ENCODE measurements around the gene RAPGEF3. TPM values are rescaled to one million over a fixed set of nuclear protein-coding genes. Genes with fewer than 3 reads are reported as not detected.

Gene RAPGEF3
- total RNA-seq, 1 donor from 2014 or later: 0.58 TPM

DNA sequence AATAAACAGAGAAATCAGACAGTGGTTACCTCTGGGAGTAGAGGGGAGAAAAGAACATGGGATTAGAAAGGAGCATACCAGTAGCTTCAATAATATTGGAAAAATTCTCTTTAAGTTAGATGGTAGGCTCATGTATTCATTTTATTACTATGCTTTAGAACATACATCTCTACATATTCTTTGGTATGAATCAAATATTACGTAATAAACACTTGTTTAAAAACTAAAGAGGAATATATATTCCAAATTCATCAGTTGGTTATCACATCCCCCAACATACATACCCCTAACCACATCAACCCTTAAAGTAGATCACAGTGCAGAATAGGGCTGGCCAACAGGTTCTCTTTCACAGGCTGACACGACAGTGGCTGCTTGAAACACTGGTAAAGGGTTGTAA is 58.4 kb downstream of the RAPGEF3 start:
- no peak for DNase-seq (ENCODE audit: low spot score)
- Mint-ChIP-seq H3K9me3 (no peaks in the 10 kb centered on the region), H3K36me3 (peaks cover 23% of the 10 kb centered on the region), H3K4me3 (no peak overlapping the region), H3K27me3 (ENCODE audit: insufficient read depth, low read depth) (no peaks in the 10 kb centered on the region), H3K4me1 (peaks cover 13% of the 10 kb centered on the region), H3K27ac (no peak overlapping the region)
- no peaks in the 10 kb centered on the region for H3K9me3 ChIP-seq (ENCODE audit: low read depth)
- no peak overlapping the region for H3K4me2 ChIP-seq
- no peak for TF ChIP-seq EZH2phosphoT487 (IDR thresholded peaks at IDR 0.05)
- no peak for TF ChIP-seq CTCF (IDR thresholded peaks at IDR 0.05)
- no peak for TF ChIP-seq EZH2 (IDR thresholded peaks at IDR 0.05)
- H3K27me3 ChIP-seq: no peaks in the 10 kb centered on the region
- H3K9ac ChIP-seq: no peak overlapping the region
- no peak overlapping the region for H3K27ac ChIP-seq
- peaks cover 46% of the 10 kb centered on the region for H3K79me2 ChIP-seq (ENCODE audit: low read depth)
- H3K4me3 ChIP-seq: no peak overlapping the region
- peaks cover 12% of the 10 kb centered on the region for H3K36me3 ChIP-seq
- H3K4me1 ChIP-seq: no peaks in the 10 kb centered on the region
- H2AFZ ChIP-seq (replicated peaks): no peak overlapping the region
- H3F3A ChIP-seq (ENCODE audit: low read depth): peaks cover 2% of the 10 kb centered on the region
- peaks cover 12% of the 10 kb centered on the region for H4K20me1 ChIP-seq (ENCODE audit: low read depth)

DNA sequence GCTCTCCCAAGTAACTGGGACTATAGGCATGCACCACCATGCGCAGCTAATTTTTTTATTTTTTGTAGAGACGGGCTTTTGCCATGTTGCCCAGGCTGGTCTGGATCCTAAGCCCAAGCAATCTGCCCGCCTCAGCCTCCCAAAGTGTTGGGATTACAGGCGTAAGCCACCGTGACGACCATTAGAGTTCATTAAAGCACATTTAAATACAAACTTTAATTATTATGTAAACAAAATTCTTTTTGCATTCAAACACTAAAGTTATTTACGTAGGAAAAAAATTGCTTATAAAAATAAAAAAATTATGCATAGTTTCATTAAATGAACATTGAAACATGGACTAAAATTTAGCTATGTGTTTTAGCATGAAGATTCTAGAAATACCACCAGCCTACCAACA is 60.0 kb downstream of the RAPGEF3 start:
- no peak overlapping the region for H3K27ac ChIP-seq
- H3K4me2 ChIP-seq: no peak overlapping the region
- TF ChIP-seq EZH2 (IDR thresholded peaks at IDR 0.05): no peak
- TF ChIP-seq EZH2phosphoT487 (IDR thresholded peaks at IDR 0.05): no peak
- TF ChIP-seq CTCF (IDR thresholded peaks at IDR 0.05): no peak
- H3K4me1 ChIP-seq: no peaks in the 10 kb centered on the region
- no peaks in the 10 kb centered on the region for H3K9me3 ChIP-seq (ENCODE audit: low read depth)
- H2AFZ ChIP-seq (replicated peaks): no peak overlapping the region
- no peaks in the 10 kb centered on the region for H3F3A ChIP-seq (ENCODE audit: low read depth)
- H3K79me2 ChIP-seq (ENCODE audit: low read depth): peaks cover 30% of the 10 kb centered on the region
- no peak for DNase-seq (ENCODE audit: low spot score)
- H3K4me3 ChIP-seq: no peak overlapping the region
- Mint-ChIP-seq H3K27me3 (ENCODE audit: insufficient read depth, low read depth) (no peaks in the 10 kb centered on the region), H3K9me3 (no peaks in the 10 kb centered on the region), H3K4me1 (peaks cover 4% of the 10 kb centered on the region), H3K4me3 (no peak overlapping the region), H3K36me3 (peaks cover 32% of the 10 kb centered on the region), H3K27ac (no peak overlapping the region)
- no peaks in the 10 kb centered on the region for H3K27me3 ChIP-seq
- peaks cover 17% of the 10 kb centered on the region for H3K36me3 ChIP-seq
- peaks cover 12% of the 10 kb centered on the region for H4K20me1 ChIP-seq (ENCODE audit: low read depth)
- H3K9ac ChIP-seq: no peak overlapping the region

GRCh38 chr12:47698055-47698454 is 60.6 kb downstream of the RAPGEF3 start:
- Histone ChIP-seq H3K27me3 (no peaks in the 10 kb centered on the region), H3K27ac (no peak overlapping the region), H3K4me1 (no peaks in the 10 kb centered on the region), H3K36me3 (peaks cover 19% of the 10 kb centered on the region), H3K9me3 (ENCODE audit: low read depth) (no peaks in the 10 kb centered on the region), H4K20me1 (ENCODE audit: low read depth) (peaks cover 12% of the 10 kb centered on the region), H3F3A (ENCODE audit: low read depth) (no peaks in the 10 kb centered on the region), H3K4me3 (no peak overlapping the region), H2AFZ (replicated peaks) (no peak overlapping the region), H3K79me2 (ENCODE audit: low read depth) (peaks cover 24% of the 10 kb centered on the region), H3K4me2 (no peak overlapping the region), H3K9ac (no peak overlapping the region)
- Mint-ChIP-seq H3K27ac (no peak overlapping the region), H3K4me1 (no peaks in the 10 kb centered on the region), H3K4me3 (no peak overlapping the region), H3K9me3 (peaks cover 1% of the 10 kb centered on the region), H3K36me3 (peaks cover 37% of the 10 kb centered on the region), H3K27me3 (ENCODE audit: insufficient read depth, low read depth) (no peaks in the 10 kb centered on the region)
- TF ChIP-seq EZH2 (IDR thresholded peaks at IDR 0.05) (no peak), CTCF (IDR thresholded peaks at IDR 0.05) (no peak), EZH2phosphoT487 (IDR thresholded peaks at IDR 0.05) (no peak)
- no peak for DNase-seq (ENCODE audit: low spot score)
